HG03175 (cell line): ENCODE results near the gene HTRA2.

Experiments
- ATAC-seq: cut with Tn5 transposase; IDR thresholded peaks from one replicate; pipeline ENCODE4 v1.9.1; 2021; ENCODE audit warnings: mild to moderate bottlenecking, moderate library complexity; ENCODE audit not compliant: unreplicated experiment

The HTRA2 gene

GRCh38 chr2:74538881-74539339, 9.2 kb downstream of the HTRA2 start:
- ATAC-seq = no peak

GRCh38 chr2:74540291-74540690, 10.6 kb downstream of the HTRA2 start:
- ATAC-seq = no peak

GRCh38 chr2:74542978-74543377, 13.2 kb downstream of the HTRA2 start:
- no peak for ATAC-seq

- no peak for ATAC-seq
Measured at GRCh38 chr2:74544634-74545033, 14.9 kb downstream of the HTRA2 start.

DNA sequence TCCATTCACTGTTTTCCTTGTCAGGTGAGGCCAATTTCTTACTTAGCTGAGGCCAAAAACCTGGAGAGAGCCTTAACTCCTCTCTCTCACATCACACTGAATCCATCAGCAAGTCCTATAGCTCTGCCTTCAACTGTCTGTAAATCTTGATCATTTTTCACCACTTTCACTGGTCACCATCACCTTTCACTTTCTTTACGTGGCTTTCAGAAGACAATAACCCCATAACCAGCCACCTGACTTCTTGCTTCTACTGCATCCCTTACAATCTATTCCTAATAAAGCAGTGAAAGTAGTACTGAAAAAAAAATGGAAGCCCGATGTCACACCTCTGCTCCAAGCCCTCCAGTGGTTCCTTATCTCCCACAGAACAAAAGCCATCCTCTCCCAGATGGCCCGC, 16.3 kb downstream of the HTRA2 start:
- no peak for ATAC-seq

- ATAC-seq = no peak
Measured at GRCh38 chr2:74548285-74548899, 18.7 kb downstream of the HTRA2 start.

- no peak for ATAC-seq
Measured at GRCh38 chr2:74548900-74549826, 19.4 kb downstream of the HTRA2 start.

GRCh38 chr2:74550231-74550630, 20.5 kb downstream of the HTRA2 start:
- no peak for ATAC-seq

- ATAC-seq = no peak
Measured at GRCh38 chr2:74551530-74551929, 21.8 kb downstream of the HTRA2 start.

- no peak for ATAC-seq
Measured at GRCh38 chr2:74551942-74552913, 22.5 kb downstream of the HTRA2 start.

GRCh38 chr2:74552914-74553811, 23.4 kb downstream of the HTRA2 start:
- ATAC-seq = no peak

DNA sequence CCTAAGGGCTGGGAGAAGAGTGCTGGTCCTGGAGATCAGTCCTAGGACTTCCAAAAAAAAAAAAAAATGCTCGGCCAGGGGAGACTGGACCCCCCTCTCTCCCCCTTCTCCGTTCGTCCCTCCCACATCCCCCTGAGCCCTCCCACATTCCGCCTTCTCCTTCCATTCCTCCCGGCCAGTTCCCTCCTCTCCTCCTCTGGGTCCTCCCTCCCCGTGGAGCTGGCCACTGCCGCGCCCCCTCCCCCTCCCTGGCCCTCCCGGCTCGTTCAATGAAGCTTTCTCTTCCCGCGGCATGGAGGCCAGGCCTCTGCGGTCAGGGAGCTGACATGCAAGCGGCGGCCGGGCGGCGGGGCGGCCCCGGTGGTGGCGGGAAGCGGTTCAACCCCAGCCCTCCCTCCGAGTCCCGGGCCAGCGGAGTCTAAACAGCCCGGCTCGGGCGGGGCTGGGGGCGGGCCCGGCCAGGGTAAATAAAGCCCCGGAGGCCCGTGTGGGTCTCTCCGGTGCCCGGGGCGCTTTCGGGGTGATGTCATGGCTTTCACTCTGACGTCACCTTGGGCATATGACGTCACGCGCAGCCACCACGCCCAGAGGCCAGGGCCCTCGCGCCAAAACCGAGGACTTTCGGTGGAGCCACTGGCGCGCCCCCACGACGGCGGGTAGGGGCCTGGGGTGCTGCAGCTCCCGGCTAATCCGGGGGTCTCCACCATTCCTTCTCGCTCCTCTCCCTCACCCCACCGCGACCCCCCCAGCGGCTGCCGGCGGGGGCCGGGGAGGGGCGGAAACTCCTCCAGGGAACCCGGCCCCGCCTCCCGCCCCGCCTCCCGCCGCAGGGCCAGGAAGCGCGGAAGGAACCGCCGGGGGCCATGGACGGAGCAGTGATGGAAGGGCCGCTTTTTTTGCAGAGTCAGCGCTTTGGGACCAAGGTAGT, 24.4 kb downstream of the HTRA2 start, which contains the start of the genes DOK1 and LOXL3:
TSS of gene DOK1 (plus strand) at position 829 of the 928 bp plus-strand sequence. CDS start at position 864, 35 bp downstream.
TSS of gene LOXL3 (minus strand) at position 51 of the 928 bp plus-strand sequence. CDS start 1,308 bp downstream, outside the sequence.
- ATAC-seq = peak; percentile 58

DNA sequence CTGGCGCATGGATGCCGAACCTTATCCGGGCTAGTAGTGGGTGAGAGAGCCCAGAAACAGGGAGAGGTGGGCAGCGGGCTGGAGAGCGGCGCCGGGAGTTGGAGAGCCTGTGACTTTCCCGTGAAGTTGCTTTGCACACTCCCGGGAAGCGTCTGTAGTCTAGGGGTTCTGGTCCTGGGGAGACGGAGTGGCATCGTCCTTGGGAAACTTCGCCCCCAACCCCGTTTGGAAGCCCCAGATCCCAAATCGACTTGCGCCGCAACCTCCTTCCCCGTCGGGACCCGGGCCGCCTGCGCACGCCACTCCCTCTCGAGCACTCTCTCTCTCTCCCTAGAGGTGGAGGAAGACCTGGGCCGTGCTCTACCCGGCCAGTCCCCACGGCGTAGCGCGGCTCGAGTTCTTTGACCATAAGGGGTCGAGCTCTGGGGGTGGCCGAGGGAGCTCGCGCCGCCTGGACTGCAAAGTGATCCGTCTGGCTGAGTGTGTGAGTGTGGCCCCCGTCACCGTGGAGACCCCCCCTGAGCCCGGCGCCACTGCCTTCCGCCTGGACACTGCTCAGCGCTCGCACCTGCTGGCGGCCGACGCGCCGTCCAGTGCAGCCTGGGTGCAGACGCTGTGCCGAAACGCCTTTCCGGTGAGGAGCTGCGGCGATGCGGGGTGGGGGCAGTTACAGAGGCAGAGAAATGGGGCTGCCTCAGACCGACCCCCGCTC, 25.2 kb downstream of the HTRA2 start:
- peak; percentile 61 for ATAC-seq

- no peak for ATAC-seq
Measured at GRCh38 chr2:74555610-74556103, 25.9 kb downstream of the HTRA2 start.

GRCh38 chr2:74556159-74556558, 26.4 kb downstream of the HTRA2 start:
- ATAC-seq = no peak

DNA sequence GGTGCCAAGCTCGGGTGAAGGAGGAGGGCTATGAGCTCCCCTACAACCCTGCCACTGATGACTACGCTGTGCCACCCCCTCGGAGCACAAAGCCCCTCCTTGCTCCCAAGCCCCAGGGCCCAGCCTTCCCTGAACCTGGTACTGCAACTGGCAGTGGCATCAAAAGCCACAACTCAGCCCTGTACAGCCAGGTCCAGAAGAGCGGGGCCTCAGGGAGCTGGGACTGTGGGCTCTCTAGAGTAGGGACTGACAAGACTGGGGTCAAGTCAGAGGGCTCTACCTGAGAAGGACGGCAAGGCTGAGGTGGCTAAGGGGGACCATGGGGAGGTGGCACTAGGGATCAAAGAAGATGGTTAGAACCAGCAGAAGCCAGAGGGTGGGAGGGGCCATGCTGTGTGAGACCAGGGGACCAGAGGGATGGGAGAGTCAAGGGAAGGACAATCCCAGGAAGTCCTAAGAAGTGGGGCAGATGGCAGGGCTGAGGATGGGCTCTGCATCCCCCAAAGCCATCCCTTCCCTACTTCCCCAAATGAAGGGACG, 27.2 kb downstream of the HTRA2 start:
- ATAC-seq = no peak
